HG03442 (cell line): ENCODE measurements around the gene NPC1L1.
"Not testable (repeated sequence)": the region's sequence is repeated elsewhere in the genome, so short reads cannot be mapped to it uniquely, and the experiment has no call there.

Source experiments
- ATAC-seq: cut with Tn5 transposase; IDR thresholded peaks from one replicate; pipeline ENCODE4 v1.9.1; 2021; ENCODE audit warnings: mild to moderate bottlenecking, moderate library complexity; ENCODE audit not compliant: unreplicated experiment

The NPC1L1 gene

DNA sequence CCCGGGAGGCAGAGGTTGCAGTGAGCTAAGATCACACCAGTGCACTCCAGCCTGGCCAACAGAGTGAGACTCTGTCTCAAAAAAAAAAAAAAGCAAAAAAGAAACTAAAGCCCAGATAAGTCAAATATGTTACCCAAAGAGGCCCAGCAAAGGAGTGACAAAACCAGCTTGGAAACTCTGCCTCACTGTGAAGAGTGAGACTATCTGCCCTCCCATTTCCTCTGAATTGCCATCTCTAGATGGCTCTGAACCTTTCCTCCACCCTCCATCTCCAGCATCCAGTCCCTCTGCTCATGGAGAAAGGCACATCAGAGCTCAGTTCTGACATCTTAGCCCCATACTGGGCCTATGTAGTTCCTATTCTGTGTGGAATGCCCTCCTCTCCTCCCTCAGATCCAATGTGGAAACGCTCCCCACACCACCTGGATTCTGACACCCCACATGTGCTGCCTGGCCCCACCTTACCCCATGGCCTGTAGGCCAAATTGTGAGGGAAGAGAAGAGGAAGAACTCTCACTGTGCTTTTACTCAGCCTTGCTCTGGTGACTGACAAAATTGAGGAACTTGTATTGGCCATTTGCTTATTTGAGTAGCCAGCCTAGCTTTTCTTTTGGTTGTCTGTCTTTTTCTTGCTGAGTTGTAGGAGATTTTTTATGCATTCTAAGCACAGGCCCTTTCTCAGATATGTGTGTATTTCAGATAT lies 32.7 kb downstream of the NPC1L1 start:
- no peak for ATAC-seq

GRCh38 chr7:44506592-44507288 lies 34.4 kb downstream of the NPC1L1 start:
- ATAC-seq, result not testable (repeated sequence)

GRCh38 chr7:44505595-44505994 lies 35.5 kb downstream of the NPC1L1 start:
- no peak for ATAC-seq

DNA sequence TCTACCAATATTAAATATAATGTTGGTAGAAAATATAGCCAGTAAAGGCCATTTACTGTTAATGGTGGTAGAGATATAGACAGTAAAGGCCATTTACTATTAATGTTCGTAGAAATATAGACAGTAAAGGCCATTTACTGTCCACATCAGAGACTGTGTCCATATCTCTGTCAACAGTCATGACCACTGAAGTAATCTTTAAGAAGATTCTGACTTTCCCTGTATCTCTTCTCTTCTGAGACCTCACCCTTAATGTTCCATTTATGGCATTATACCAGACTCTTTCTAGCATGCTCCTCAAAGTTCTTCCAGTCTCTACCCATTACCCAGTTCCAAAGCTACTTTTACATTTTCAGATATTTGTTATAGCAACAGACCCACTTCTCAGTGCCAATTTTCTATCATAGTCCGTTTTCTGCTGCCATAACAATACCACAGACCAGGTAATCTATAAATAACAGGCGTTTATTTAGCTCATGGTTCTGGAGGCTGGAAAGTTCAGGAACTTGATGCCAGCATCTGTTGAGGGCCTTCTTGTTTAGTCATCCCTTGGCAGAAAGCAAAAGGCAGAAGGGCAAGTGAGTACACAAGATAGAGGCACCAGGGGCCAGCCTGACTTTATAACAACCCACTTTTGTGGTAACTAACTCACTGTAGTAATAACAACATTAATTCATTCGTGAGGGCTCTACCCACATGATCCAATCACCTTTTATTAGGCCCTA lies 42.7 kb downstream of the NPC1L1 start:
- no peak for ATAC-seq

DNA sequence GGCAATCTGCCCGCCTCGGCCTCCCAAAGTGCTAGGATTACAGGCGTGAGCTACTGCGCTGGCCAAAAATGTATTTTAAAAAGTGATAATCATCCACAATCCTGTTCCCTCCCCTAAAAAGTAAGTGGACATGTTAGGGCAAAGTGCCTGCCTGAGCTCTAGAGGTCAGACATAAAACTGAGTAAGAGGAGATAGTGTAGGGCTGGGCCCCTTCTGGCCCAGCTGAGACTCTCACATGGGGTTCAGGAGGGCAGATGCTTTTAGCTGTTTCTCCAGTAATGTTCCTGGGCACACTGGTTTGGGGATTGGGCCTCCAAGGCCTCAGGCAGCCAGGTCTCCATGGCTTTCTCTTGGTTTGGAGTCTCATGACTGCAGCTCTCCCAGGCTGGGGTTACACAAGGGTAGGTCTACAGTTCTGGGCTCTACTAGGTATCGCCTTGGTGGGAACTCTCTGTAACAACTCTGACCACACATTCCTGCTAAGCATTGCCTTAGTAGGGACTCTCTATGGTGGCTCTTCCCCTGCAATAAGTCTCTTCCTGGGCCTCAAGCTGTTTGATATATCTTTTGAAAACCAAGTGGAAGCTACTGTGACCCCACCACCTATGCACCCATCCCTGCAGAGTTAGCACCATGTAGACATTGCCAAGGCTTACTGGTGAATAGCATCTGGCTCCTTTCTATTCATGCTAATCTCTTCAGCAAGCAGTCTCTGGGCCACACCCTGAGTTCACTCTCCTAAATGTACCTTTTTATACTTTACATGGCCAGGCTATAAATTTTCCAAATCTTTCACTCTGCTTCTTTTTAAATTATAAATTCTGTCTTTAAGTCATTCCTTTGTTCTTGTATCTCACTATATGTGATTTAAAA lies 43.7 kb downstream of the NPC1L1 start:
- no peak for ATAC-seq

DNA sequence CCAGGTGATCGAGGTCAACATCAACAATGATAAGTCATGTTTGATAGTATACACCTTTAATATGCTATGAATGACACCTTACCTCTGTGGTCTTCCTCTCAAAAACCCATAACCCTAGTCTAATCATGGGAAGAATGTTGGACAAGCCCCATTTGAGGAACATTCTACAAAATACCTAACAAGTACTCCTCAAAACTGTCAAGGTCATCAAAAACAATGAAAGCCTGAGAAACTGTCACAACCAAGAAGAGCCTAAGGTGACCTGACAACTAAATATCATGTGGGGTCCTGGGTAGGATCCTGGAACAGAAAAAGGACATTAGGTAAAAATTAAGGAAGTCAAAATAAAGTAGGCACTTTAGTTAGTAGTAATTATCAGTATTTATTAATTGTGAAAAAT lies 44.7 kb downstream of the NPC1L1 start:
- ATAC-seq, result no peak

GRCh38 chr7:44494960-44495359 lies 46.2 kb downstream of the NPC1L1 start:
- no peak for ATAC-seq

DNA sequence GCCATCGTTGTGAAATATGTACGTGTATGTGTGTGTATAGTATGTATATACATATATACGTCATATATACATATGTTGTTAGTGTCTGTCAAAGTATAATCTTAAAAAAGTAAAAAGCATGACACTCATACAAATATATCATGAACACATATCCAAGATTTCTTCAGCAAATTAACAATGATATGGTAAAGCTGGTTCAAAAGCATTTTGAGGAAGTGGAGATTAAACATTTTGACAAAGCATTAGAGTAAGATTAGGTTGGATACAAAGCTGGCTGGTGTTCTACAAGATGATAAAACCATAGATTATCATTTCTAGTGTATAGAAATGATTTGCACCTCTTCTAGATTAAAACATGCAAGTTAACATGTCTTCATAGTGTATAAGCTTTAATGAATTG lies 49.9 kb downstream of the NPC1L1 start:
- ATAC-seq, result no peak

DNA sequence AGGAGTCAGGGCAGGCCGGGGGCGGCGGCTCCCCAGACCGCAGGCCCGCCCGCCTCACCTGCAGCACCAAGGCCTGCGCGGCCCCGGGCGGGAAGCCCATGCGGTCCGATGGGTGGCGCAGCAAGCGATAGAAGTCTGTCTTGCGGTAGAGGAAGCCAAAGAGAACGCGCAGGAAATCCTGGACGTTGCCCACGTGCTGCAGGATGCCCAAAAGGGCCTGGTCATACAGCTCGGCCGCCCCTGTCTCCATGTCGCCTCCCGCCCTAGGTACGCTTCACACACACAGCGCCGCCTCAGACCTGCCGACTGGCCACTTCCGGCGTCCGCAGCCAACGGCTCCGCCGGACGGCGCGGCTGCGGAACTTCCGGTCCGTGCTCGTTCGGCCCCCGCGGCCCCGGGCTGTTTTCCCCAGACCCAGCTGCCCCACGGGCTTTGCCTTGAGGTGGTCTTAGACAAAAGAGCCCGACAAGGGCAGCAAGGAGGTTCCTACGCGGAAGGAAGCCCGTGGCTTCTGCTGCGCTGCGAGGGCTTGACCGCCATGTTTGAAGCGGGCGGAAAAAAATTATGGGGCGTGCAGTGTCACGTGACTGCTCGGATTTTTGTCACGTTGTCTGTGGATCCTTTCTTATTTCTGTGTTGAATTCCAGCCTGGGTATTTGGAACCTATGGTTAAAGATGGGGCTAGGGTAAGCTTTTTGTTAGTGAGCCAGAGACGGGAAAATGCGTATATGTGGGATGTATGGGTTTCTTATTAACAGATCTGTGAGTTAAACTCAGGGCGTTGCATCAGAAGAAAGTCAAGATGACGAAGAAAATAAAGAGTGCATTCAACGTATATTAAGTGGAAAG lies 50.6 kb downstream of the NPC1L1 start, which contains the start of gene NUDCD3:
Gene NUDCD3 (minus strand): TSS at position 308 of the 850 bp plus-strand sequence. CDS start 58 bp downstream, at position 250.
- peak; percentile 93 for ATAC-seq

GRCh38 chr7:44489955-44490350 lies 51.2 kb downstream of the NPC1L1 start:
- ATAC-seq, result peak; percentile 22

DNA sequence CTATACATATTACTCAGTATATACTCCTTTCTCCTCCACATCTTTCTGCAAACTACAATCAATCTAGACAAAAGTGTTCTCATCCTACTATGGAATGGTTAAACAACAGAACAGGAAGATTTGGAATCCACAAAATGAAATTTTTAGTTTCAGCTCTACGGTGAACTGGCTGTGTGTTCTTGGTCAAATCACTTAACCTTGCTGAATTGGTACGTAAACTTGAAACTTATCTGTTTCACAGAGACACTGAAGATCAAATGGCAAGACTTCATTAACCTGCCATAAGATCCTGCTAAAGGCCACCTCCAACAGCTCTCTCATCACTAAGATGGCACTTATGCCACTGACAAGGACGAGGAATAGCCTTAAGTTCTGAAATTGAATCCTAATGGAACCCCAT lies 52.2 kb downstream of the NPC1L1 start:
- no peak for ATAC-seq

DNA sequence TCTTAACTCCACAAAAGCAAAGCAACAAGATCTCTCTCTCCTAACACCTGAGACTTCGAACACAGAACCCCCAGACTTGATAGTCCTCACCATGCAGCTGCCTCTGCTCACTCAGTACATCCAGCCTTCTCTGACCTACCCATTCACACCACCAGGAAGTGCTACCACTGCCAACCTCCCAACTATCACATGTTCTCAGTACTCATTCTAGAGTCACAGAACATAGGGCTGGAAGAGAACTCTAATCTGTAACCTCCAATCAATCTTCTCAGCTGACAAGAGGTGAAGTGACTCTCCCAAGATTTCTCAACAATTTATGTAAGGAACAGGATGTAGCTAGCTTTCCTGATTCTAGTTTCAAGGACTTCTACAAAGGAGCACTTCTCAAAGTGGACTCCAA lies 54.4 kb downstream of the NPC1L1 start:
- ATAC-seq, result no peak

- no peak for ATAC-seq
Measured at GRCh38 chr7:44486001-44486400, 55.1 kb downstream of the NPC1L1 start.

DNA sequence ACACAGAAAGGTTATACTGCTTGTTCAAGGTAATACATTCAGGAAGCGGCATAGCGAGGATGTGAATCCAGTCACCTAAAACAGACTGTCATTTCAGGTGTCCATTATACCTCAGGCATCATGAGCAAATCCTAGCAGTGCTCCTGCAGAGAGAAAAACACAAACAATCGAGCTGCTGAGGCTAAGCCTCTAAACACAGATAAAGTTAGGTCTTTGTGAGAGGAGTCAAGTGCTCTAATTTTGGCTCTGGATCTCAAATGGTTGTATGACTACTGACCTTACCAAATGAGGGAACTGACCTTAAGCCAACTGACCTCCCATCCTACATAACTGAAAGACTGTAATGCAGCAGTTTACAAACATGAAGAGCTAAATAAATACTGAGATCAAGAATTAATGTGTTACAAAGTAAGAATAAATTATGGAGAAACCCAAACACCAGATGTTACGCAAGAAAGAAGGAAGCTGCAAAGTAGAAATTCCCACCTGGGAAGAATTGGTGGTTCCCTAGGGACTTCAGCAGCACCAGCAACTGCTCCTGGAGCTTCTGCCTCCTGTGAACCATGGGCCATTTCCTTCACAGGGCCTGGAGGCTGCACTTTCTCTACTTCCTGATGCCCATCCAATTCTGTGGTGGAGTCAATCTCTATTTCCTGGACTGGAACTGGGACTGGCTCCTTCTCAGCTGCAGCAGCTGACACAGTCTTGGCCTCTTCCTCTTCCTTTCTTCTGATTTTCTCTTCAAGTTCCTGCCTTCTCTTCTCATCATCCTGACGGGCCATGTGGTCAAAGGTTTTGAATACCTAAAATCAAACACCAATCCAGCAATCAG lies 56.4 kb downstream of the NPC1L1 start:
- ATAC-seq, result no peak

- ATAC-seq, result no peak
Measured at GRCh38 chr7:44482502-44483485, 58.3 kb downstream of the NPC1L1 start.

DNA sequence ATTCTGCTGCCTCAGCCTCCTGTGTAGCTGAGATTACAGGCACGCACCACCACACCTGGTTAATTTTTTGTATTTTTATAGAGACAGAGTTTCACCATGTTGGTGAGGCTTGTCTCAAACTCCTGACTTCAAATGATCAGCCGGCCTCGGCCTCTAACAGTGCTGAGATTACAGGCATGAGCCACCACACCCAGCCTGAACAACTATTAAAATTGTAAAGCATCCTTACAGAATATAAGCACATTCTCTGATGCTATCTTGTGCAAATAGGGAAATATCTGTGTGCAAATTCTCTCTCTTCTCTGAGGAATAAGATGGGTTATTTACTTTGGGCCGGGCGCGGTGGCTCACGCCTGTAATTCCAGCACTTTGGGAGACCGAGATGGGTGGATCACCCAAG lies 63.2 kb downstream of the NPC1L1 start:
- ATAC-seq, result no peak

- peak; percentile 87 for ATAC-seq
Measured at GRCh38 chr7:44477063-44477830, 63.9 kb downstream of the NPC1L1 start.
